ENCODE data around the gene CRTC2. TPM values are rescaled to one million over a fixed set of nuclear protein-coding genes. Genes with fewer than 3 reads are reported as not detected.

CRTC2 gene
- total and polyA plus RNA-seq, 2 experiments from 2014 or later, result 10.6 to 20.7 TPM

- no peak overlapping the region for H2AFZ ChIP-seq
- H3K9me2 ChIP-seq (ENCODE audit: insufficient read depth), result no peaks in the 10 kb centered on the region
- DNase-seq (ENCODE audit: low spot score), result no peak
- ATAC-seq, result no peak
- no peaks in the 10 kb centered on the region for H3F3A ChIP-seq (replicated peaks; ENCODE audit: low read depth)
- TF ChIP-seq CTCF (conservative IDR thresholded peaks at IDR 0.05; ENCODE audit: low read depth in 2 of 2) (no peak), EZH2 (IDR thresholded peaks at IDR 0.05; ENCODE audit: low read depth, unreplicated experiment) (no peak), ETS1 (IDR thresholded peaks at IDR 0.05) (no peak), ZNF331 (CRISPR knock-in tag; IDR thresholded peaks at IDR 0.05; ENCODE audit: low read depth) (no peak), NANOG (IDR thresholded peaks at IDR 0.05; ENCODE audit: borderline replicate concordance) (no peak), CREB1 (CRISPR knock-in tag; IDR thresholded peaks at IDR 0.05; ENCODE audit: low read depth) (no peak), EZH2phosphoT487 (IDR thresholded peaks at IDR 0.05; ENCODE audit: unreplicated experiment) (no peak), REST (IDR thresholded peaks at IDR 0.05; ENCODE audit: unreplicated experiment) (no peak), POLR2AphosphoS5 (IDR thresholded peaks at IDR 0.05; ENCODE audit: low read depth) (no peak), ZNF462 (CRISPR knock-in tag; IDR thresholded peaks at IDR 0.05) (no peak), STAT1 (IDR thresholded peaks at IDR 0.05; ENCODE audit: unreplicated experiment) (no peak), ZNF114 (CRISPR knock-in tag; IDR thresholded peaks at IDR 0.05) (no peak)
- Mint-ChIP-seq H3K4me1 (no peaks in the 10 kb centered on the region), H3K36me3 (ENCODE audit: low read depth) (peaks cover 30% of the 10 kb centered on the region), H3K27ac (no peak overlapping the region), H3K4me3 (no peak overlapping the region), H3K27me3 (ENCODE audit: insufficient read depth, low read depth, poor library complexity) (peaks cover 1% of the 10 kb centered on the region), H3K9me3 (no peaks in the 10 kb centered on the region)
- H3K27ac ChIP-seq (ENCODE audit: low read depth), result no peak overlapping the region
- H4K20me1 ChIP-seq (replicated peaks; ENCODE audit: insufficient read depth), result peaks cover 62% of the 10 kb centered on the region
- H3K4me1 ChIP-seq (ENCODE audit: insufficient read depth), result no peaks in the 10 kb centered on the region
- no peak overlapping the region for H3K4me2 ChIP-seq
- no peaks in the 10 kb centered on the region for H3K27me3 ChIP-seq (ENCODE audit: insufficient read depth)
- no peak overlapping the region for H3K4me3 ChIP-seq
- no peaks in the 10 kb centered on the region for H3K36me3 ChIP-seq (ENCODE audit: insufficient read depth)
- H3K79me2 ChIP-seq (replicated peaks; ENCODE audit: insufficient read depth), result peaks cover 100% of the 10 kb centered on the region
These were observed 50.3 kb downstream of the CRTC2 start for GRCh38 chr1:153908071-153908470.
